Measurements from ENCODE around the gene GNMT. TPM values are rescaled to one million over a fixed set of nuclear protein-coding genes. Genes with fewer than 3 reads are reported as not detected.

Gene GNMT
- total RNA-seq, 2 experiments from 2014 or later: 1.2 to 2.1 TPM

GRCh38 chr6:42915732-42916131, 44.8 kb upstream of the GNMT start, which contains the start of gene PTCRA:
TSS of gene PTCRA (plus strand) at chr6:42916053. CDS start at chr6:42916070, 17 bp downstream.
- ChIA-PET CTCF (interaction anchor here (0.6 kb wide), 1 partner anchor 110 kb away, joined by 3 read pairs; no protein-coding TSS in a partner anchor), POLR2A (interaction anchor here (1.9 kb wide), 1 partner anchor 14 kb away, joined by 7 read pairs; the partner anchor contains the start of gene CNPY3)
- Mint-ChIP-seq H3K9me3 (no peaks in the 10 kb centered on the region), H3K36me3 (ENCODE audit: low read depth) (no peaks in the 10 kb centered on the region), H3K27ac (no peak within 1 kb of the TSS), H3K4me3 (no peak within 1 kb of the TSS), H3K4me1 (ENCODE audit: low read depth) (peaks cover 4% of the 10 kb centered on the region), H3K27me3 (peaks cover 18% of the 10 kb centered on the region)
- H3K9me3 ChIP-seq (ENCODE audit: control insufficient read depth in 1 of 2, insufficient read depth in 1 of 2, low read length in 2 of 2): no peaks in the 10 kb centered on the region
- TF ChIP-seq CTCF (IDR thresholded peaks at IDR 0.05): no peak
- ATAC-seq (ENCODE audit: poor library complexity): no peak
- no peaks in the 10 kb centered on the region for H3K36me3 ChIP-seq (ENCODE audit: insufficient read depth, low read length)
- no peak within 1 kb of the TSS for H3K4me3 ChIP-seq (ENCODE audit: low read length)
- DNase-seq: no peak
- peaks cover 7 to 10% of the 10 kb centered on the region in 2 experiments for H3K27me3 ChIP-seq (ENCODE audit: control insufficient read depth in 1 of 2, insufficient read depth in 2 of 2, low read length in 2 of 2)
- peaks cover 8% of the 10 kb centered on the region for H3K4me1 ChIP-seq (ENCODE audit: insufficient read depth, low read length)
- intact Hi-C loops (cut with DNase I, micrococcal nuclease): no loop called here
- no peak within 1 kb of the TSS for H3K27ac ChIP-seq (ENCODE audit: low read depth in 1 of 2, low read length in 2 of 2)

GRCh38 chr6:42916288-42916687, 44.3 kb upstream of the GNMT start:
- H3K27me3 ChIP-seq (ENCODE audit: control insufficient read depth in 1 of 2, insufficient read depth in 2 of 2, low read length in 2 of 2): peaks cover 5 to 6% of the 10 kb centered on the region in 2 experiments
- ChIA-PET POLR2A (interaction anchor here (1.9 kb wide), 1 partner anchor 13 kb away, joined by 7 read pairs; the partner anchor contains the start of gene CNPY3), CTCF (no interaction called here)
- intact Hi-C loops (cut with DNase I, micrococcal nuclease): no loop called here
- H3K4me3 ChIP-seq (ENCODE audit: low read length): no peak overlapping the region
- Mint-ChIP-seq H3K4me1 (ENCODE audit: low read depth) (peaks cover under 1% of the 10 kb centered on the region), H3K27ac (no peak overlapping the region), H3K4me3 (no peak overlapping the region), H3K9me3 (no peaks in the 10 kb centered on the region), H3K27me3 (peaks cover 14% of the 10 kb centered on the region), H3K36me3 (ENCODE audit: low read depth) (no peaks in the 10 kb centered on the region)
- no peaks in the 10 kb centered on the region for H3K36me3 ChIP-seq (ENCODE audit: insufficient read depth, low read length)
- ATAC-seq (ENCODE audit: poor library complexity) (no peak), DNase-seq (no peak)
- no peak for TF ChIP-seq CTCF (IDR thresholded peaks at IDR 0.05)
- peaks cover 6% of the 10 kb centered on the region for H3K4me1 ChIP-seq (ENCODE audit: insufficient read depth, low read length)
- no peak overlapping the region for H3K27ac ChIP-seq (ENCODE audit: low read depth in 1 of 2, low read length in 2 of 2)
- no peaks in the 10 kb centered on the region for H3K9me3 ChIP-seq (ENCODE audit: control insufficient read depth in 1 of 2, insufficient read depth in 1 of 2, low read length in 2 of 2)

GRCh38 chr6:42921801-42922200, 38.8 kb upstream of the GNMT start:
- no peaks in the 10 kb centered on the region for H3K36me3 ChIP-seq (ENCODE audit: insufficient read depth, low read length)
- no peaks in the 10 kb centered on the region for H3K4me1 Mint-ChIP-seq (ENCODE audit: low read depth)
- no peaks in the 10 kb centered on the region for H3K4me1 ChIP-seq (ENCODE audit: insufficient read depth, low read length)
- intact Hi-C loops (cut with DNase I, micrococcal nuclease): no loop called here
- H3K27ac ChIP-seq (ENCODE audit: low read depth in 1 of 2, low read length in 2 of 2): no peak overlapping the region
- no peak for TF ChIP-seq CTCF (IDR thresholded peaks at IDR 0.05)
- ATAC-seq (ENCODE audit: poor library complexity) (no peak), DNase-seq (no peak)
- ChIA-PET CTCF (no interaction called here), POLR2A (no interaction called here)
- H3K9me3 ChIP-seq (ENCODE audit: control insufficient read depth in 1 of 2, insufficient read depth in 1 of 2, low read length in 2 of 2): no peaks in the 10 kb centered on the region
- no peak overlapping the region for H3K4me3 ChIP-seq (ENCODE audit: low read length)
- H3K36me3 Mint-ChIP-seq (ENCODE audit: low read depth): no peaks in the 10 kb centered on the region
- no peaks in the 10 kb centered on the region for H3K9me3 Mint-ChIP-seq
- no peak overlapping the region for H3K4me3 Mint-ChIP-seq
- H3K27ac Mint-ChIP-seq: no peak overlapping the region
- no peaks in the 10 kb centered on the region for H3K27me3 Mint-ChIP-seq
- no peaks in the 10 kb centered on the region for H3K27me3 ChIP-seq (ENCODE audit: control insufficient read depth in 1 of 2, insufficient read depth in 2 of 2, low read length in 2 of 2)

Data from CD4-positive, alpha-beta T cell (primary cell).